ENCODE data around the gene SUMF2. TPM values are rescaled to one million over a fixed set of nuclear protein-coding genes. Genes with fewer than 3 reads are reported as not detected.
"Not testable (repeated sequence)": the region's sequence is repeated elsewhere in the genome, so short reads cannot be mapped to it uniquely, and the experiment has no call there.

Gene SUMF2
- total and polyA plus RNA-seq, 2 of the 4 experiments (the other 2 are of a cell fraction), result 86.2 to 97.3 TPM

GRCh38 chr7:56030340-56030739 lies 33.7 kb upstream of the SUMF2 start:
- intact Hi-C loops (cut with micrococcal nuclease), result no loop called here
- CTCF ChIA-PET, result no interaction called here

GRCh38 chr7:56031556-56031955 lies 32.5 kb upstream of the SUMF2 start:
- H3K4me3 ChIP-seq (ENCODE audit: insufficient read depth, low read depth, low read length); H3K18ac ChIP-seq (ENCODE audit: low read depth, low read length); H2BK15ac ChIP-seq (ENCODE audit: low read depth, low read length); CTCF ChIA-PET; ATAC-seq (ENCODE audit: low read depth); H3K36me3 ChIP-seq (ENCODE audit: control insufficient read depth, insufficient read depth, low read length); H2BK120ac ChIP-seq (ENCODE audit: low read depth, low read length); H3K27me3 ChIP-seq (ENCODE audit: control insufficient read depth, insufficient read depth, low read length); H3K14ac ChIP-seq (replicated peaks; ENCODE audit: low read depth, low read length); H3K4me2 ChIP-seq (ENCODE audit: low read depth, low read length); H4K20me1 ChIP-seq (ENCODE audit: insufficient read depth, low read length); H3K9me3 ChIP-seq (ENCODE audit: control insufficient read depth, insufficient read depth, low read length); POLR2A ChIA-PET (ENCODE audit: unreplicated experiment); H2BK20ac ChIP-seq (ENCODE audit: low read depth, low read length); H4K5ac ChIP-seq (ENCODE audit: low read depth, low read length); BruUV-seq (replicated peaks); H3K4ac ChIP-seq (ENCODE audit: low read depth, low read length); H2AK5ac ChIP-seq (ENCODE audit: low read depth, low read length); H2AK9ac ChIP-seq (replicated peaks; ENCODE audit: low read depth, low read length, poor library complexity); H4K91ac ChIP-seq (ENCODE audit: insufficient read depth, low read depth, low read length); H2BK5ac ChIP-seq (ENCODE audit: low read depth, low read length, poor library complexity, severe bottlenecking); H3K4me1 ChIP-seq (ENCODE audit: control insufficient read depth, insufficient read depth, low read length); in situ Hi-C loops (cut with MboI; ENCODE audit: low sequenced_read_pairs); H2AFZ ChIP-seq (replicated peaks; ENCODE audit: low read length, poor library complexity); DNase-seq; H3K9me1 ChIP-seq (ENCODE audit: insufficient read depth, low read length); H4K8ac ChIP-seq (ENCODE audit: low read depth in 2 of 2, low read length in 2 of 2); H3K27ac ChIP-seq (ENCODE audit: insufficient read depth, low read length); intact Hi-C loops (cut with micrococcal nuclease); H3K56ac ChIP-seq (ENCODE audit: extremely low read depth, insufficient read depth, low read length); H3K9ac ChIP-seq (ENCODE audit: low read depth, low read length); dilution Hi-C loops (cut with HindIII; ENCODE audit: low sequenced_read_pairs, unreplicated experiment): not testable (repeated sequence)
- 100% methylated on average over 1 of the region's 8 CpGs; no CpG with 5 or more reads in 1 of the 2 experiments for WGBS, 2 experiments (ENCODE audit: extremely low coverage in 2 of 2, insufficient read length in 1 of 2)
- 0 out of 2 replicates have a peak overlapping the region, but pooled peaks have one; percentile 25 for H3K23ac ChIP-seq (ENCODE audit: low read depth, low read length)
- H3K79me1 ChIP-seq (ENCODE audit: low read depth in 1 of 2, low read length in 2 of 2), result peaks cover 19 to 51% of the 10 kb centered on the region in 2 experiments

More at GRCh38 chr7:56030340-56030739, 33.7 kb upstream of the SUMF2 start:
- Histone ChIP-seq H3K9me3 (ENCODE audit: control insufficient read depth, insufficient read depth, low read length) (no peaks in the 10 kb centered on the region), H3K79me1 (ENCODE audit: low read depth in 1 of 2, low read length in 2 of 2) (peaks cover 19 to 58% of the 10 kb centered on the region in 2 experiments), H3K14ac (replicated peaks; ENCODE audit: low read depth, low read length) (no peak overlapping the region), H3K4me2 (ENCODE audit: low read depth, low read length) (no peak overlapping the region), H4K20me1 (ENCODE audit: insufficient read depth, low read length) (peaks cover 3% of the 10 kb centered on the region; the same call in 1 of the 2 replicates), H4K8ac (ENCODE audit: low read depth in 2 of 2, low read length in 2 of 2) (no peak overlapping the region), H2BK5ac (ENCODE audit: low read depth, low read length, poor library complexity, severe bottlenecking) (no peak overlapping the region), H3K9ac (ENCODE audit: low read depth, low read length) (no peak overlapping the region), H3K27ac (ENCODE audit: insufficient read depth, low read length) (no peak overlapping the region), H3K9me1 (ENCODE audit: insufficient read depth, low read length) (peaks cover 12% of the 10 kb centered on the region; the same call in 1 of the 2 replicates), H3K23ac (ENCODE audit: low read depth, low read length) (no peak overlapping the region), H3K4ac (ENCODE audit: low read depth, low read length) (no peak overlapping the region), H2AK9ac (replicated peaks; ENCODE audit: low read depth, low read length, poor library complexity) (no peak overlapping the region), H4K91ac (ENCODE audit: insufficient read depth, low read depth, low read length) (no peak overlapping the region), H2AK5ac (ENCODE audit: low read depth, low read length) (no peak overlapping the region), H4K5ac (ENCODE audit: low read depth, low read length) (no peak overlapping the region), H3K4me3 (ENCODE audit: insufficient read depth, low read depth, low read length) (no peak overlapping the region), H2BK120ac (ENCODE audit: low read depth, low read length) (no peak overlapping the region), H3K56ac (ENCODE audit: extremely low read depth, insufficient read depth, low read length) (no peak overlapping the region), H3K27me3 (ENCODE audit: control insufficient read depth, insufficient read depth, low read length) (no peaks in the 10 kb centered on the region), H3K18ac (ENCODE audit: low read depth, low read length) (no peak overlapping the region), H2BK20ac (ENCODE audit: low read depth, low read length) (no peak overlapping the region), H2BK15ac (ENCODE audit: low read depth, low read length) (no peak overlapping the region), H3K4me1 (ENCODE audit: control insufficient read depth, insufficient read depth, low read length) (peaks cover 8% of the 10 kb centered on the region), H3K36me3 (ENCODE audit: control insufficient read depth, insufficient read depth, low read length) (peaks cover 7% of the 10 kb centered on the region), H2AFZ (replicated peaks; ENCODE audit: low read length, poor library complexity) (no peak overlapping the region)
- dilution Hi-C loops (cut with HindIII; ENCODE audit: low sequenced_read_pairs, unreplicated experiment) (no loop called here), in situ Hi-C loops (cut with MboI; ENCODE audit: low sequenced_read_pairs) (no loop called here)
- DNase-seq, result no peak
- no TSS peak for BruUV-seq (replicated peaks)
- TF ChIP-seq ELK1 (IDR thresholded peaks at IDR 0.05; ENCODE audit: borderline replicate concordance, low read depth, low read length) (no peak), USF2 (IDR thresholded peaks at IDR 0.05; ENCODE audit: low read depth, low read length) (no peak), CEBPB (IDR thresholded peaks at IDR 0.05; ENCODE audit: low read depth, low read length) (no peak), RCOR1 (IDR thresholded peaks at IDR 0.05; ENCODE audit: insufficient replicate concordance, low read length) (no peak), MXI1 (IDR thresholded peaks at IDR 0.05; ENCODE audit: borderline replicate concordance, low read depth, low read length) (no peak), RAD21 (IDR thresholded peaks at IDR 0.05; ENCODE audit: low read length) (no peak), MAZ (IDR thresholded peaks at IDR 0.05; ENCODE audit: borderline replicate concordance, low read depth, low read length) (no peak)
- POLR2A ChIA-PET (ENCODE audit: unreplicated experiment), result no interaction called here
- no CpG with 5 or more reads among the region's 8 CpGs for WGBS, 2 experiments (ENCODE audit: extremely low coverage in 2 of 2, insufficient read length in 1 of 2)
- no peak for ATAC-seq (ENCODE audit: low read depth)
